Tibial nerve (tissue), 4 donors: Measurements from ENCODE around the gene FRMD4B. TPM values are rescaled to one million over a fixed set of nuclear protein-coding genes. Genes with fewer than 3 reads are reported as not detected.

ENCODE experiments used
- DNase-seq, 2 donors: peaks; one replicate each; pipeline ENCODE4 v3.0.0-alpha.2; 2019; ENCODE audit warnings: low spot score in 2 of 2
- H3K27ac ChIP-seq, 4 donors: fragments of 200-600 bp; sonication (generic) in 3 of 4; one replicate each; pipeline ENCODE4 v1.5.1; 2017 to 2019; ENCODE audit warnings: mild to moderate bottlenecking in 1 of 4
- H3K27me3 ChIP-seq, 2 donors: fragments of 200-600 bp; sonication (generic) in 1 of 2; one replicate each; pipeline versions ENCODE4 v1.5.1 to v1.6.0; 2017 to 2019
- H3K36me3 ChIP-seq, 3 donors: fragments of 200-600 bp; sonication (generic); one replicate each; pipeline ENCODE4 v1.5.1; 2018 to 2019
- H3K4me1 ChIP-seq, 4 donors: fragments of 200-600 bp; sonication (generic) in 3 of 4; one replicate each; pipeline ENCODE4 v1.5.1; 2017 to 2019
- H3K4me3 ChIP-seq, 4 donors: fragments of 200-600 bp; sonication (generic) in 3 of 4; one replicate each; pipeline ENCODE4 v1.5.1; 2017 to 2019; ENCODE audit warnings: mild to moderate bottlenecking in 1 of 4, moderate library complexity in 1 of 4
- H3K9me3 ChIP-seq, 4 donors: fragments of 200-600 bp; sonication (generic) in 3 of 4; one replicate each; pipeline ENCODE4 v1.5.1; 2017 to 2019
- CTCF ChIP-seq, 5 experiments: fragments of 200-600 bp in 3 of 5; fragments of 450-650 bp in 2 of 5; sonication (generic) in 3 of 5; IDR thresholded peaks; one replicate each; pipeline ENCODE4 v1.5.1; 2016 to 2019; ENCODE audit warnings: antibody characterized with exemption in 5 of 5, mild to moderate bottlenecking in 3 of 5, moderate library complexity in 2 of 5
- EP300 ChIP-seq, 2 donors: sonication (generic); formaldehyde crosslinking; IDR thresholded peaks; one replicate each; pipeline ENCODE4 v1.6.1; 2017; ENCODE audit warnings: antibody characterized with exemption in 2 of 2, mild to moderate bottlenecking in 1 of 2
- POLR2A ChIP-seq, 2 donors: fragments of 450-650 bp; IDR thresholded peaks; one replicate each; pipeline ENCODE4 v1.6.1; 2017; ENCODE audit warnings: antibody characterized with exemption in 2 of 2, mild to moderate bottlenecking in 2 of 2, moderate library complexity in 2 of 2
- WGBS, 2 donors: methylation state at CpG; one replicate each; pipeline ENCODE4 v1.1.5; 2018; 5-methylcytosine and 5-hydroxymethylcytosine counted together
- total RNA-seq, 4 donors: library from RNA; depleted of rRNA; stranded (reverse); fragments of >200 nt; gene quantifications; one replicate each; pipeline ENCODE4 v1.1.0, GENCODE V29; 2016

FRMD4B gene
- total RNA-seq, 4 donors from 2014 or later: 41.7 to 62.1 (median 56.1) TPM

- H3K4me1 ChIP-seq: peaks cover 0 to 21% (median 2%) of the 10 kb centered on the region in 4 donors
- no peak overlapping the region for H3K27ac ChIP-seq
- WGBS, 2 donors: 80 to 88% methylated on average over 2 of the region's 2 CpGs
- no peak for DNase-seq
- no peak overlapping the region for H3K4me3 ChIP-seq
- H3K9me3 ChIP-seq: no peaks in the 10 kb centered on the region
- H3K36me3 ChIP-seq: no peaks in the 10 kb centered on the region
- H3K27me3 ChIP-seq: no peaks in the 10 kb centered on the region
- TF ChIP-seq EP300 (IDR thresholded peaks at IDR 0.05): no peak
- no peak for TF ChIP-seq CTCF (IDR thresholded peaks at IDR 0.05)
- no peak for TF ChIP-seq POLR2A (IDR thresholded peaks at IDR 0.05)
These were observed 153.4 kb downstream of the FRMD4B start for GRCh38 chr3:69232482-69232881.

- Histone ChIP-seq H3K4me3 (no peak overlapping the region), H3K4me1 (peaks cover 0 to 16% (median 2%) of the 10 kb centered on the region in 4 donors), H3K36me3 (no peaks in the 10 kb centered on the region), H3K27me3 (no peaks in the 10 kb centered on the region), H3K27ac (no peak overlapping the region), H3K9me3 (no peaks in the 10 kb centered on the region)
- 35 to 38% methylated on average over 5 to 6 of the region's 6 CpGs for WGBS, 2 donors
- TF ChIP-seq POLR2A (IDR thresholded peaks at IDR 0.05): no peak
- no peak for DNase-seq
These were observed 153.9 kb downstream of the FRMD4B start for GRCh38 chr3:69231929-69232440.

GRCh38 chr3:69226071-69226470 lies 159.8 kb downstream of the FRMD4B start:
- Histone ChIP-seq H3K4me1 (peaks cover 0 to 7% (median 0%) of the 10 kb centered on the region in 4 donors), H3K36me3 (peaks cover 0 to 26% (median 0%) of the 10 kb centered on the region in 3 donors), H3K27ac (no peak overlapping the region), H3K9me3 (no peaks in the 10 kb centered on the region), H3K4me3 (no peak overlapping the region), H3K27me3 (no peaks in the 10 kb centered on the region)
- DNase-seq: no peak
- WGBS, 2 donors: 84 to 85% methylated on average over 1 of the region's 1 CpG
- no peak for TF ChIP-seq POLR2A (IDR thresholded peaks at IDR 0.05)
- no peak for TF ChIP-seq CTCF (IDR thresholded peaks at IDR 0.05)
- no peak for TF ChIP-seq EP300 (IDR thresholded peaks at IDR 0.05)

GRCh38 chr3:69219101-69219708 lies 166.7 kb downstream of the FRMD4B start:
- 91% methylated on average over 7 of the region's 7 CpGs for WGBS, 2 donors
- H3K36me3 ChIP-seq: peaks cover 0 to 63% (median 0%) of the 10 kb centered on the region in 3 donors
- TF ChIP-seq EP300 (IDR thresholded peaks at IDR 0.05) (no peak), CTCF (IDR thresholded peaks at IDR 0.05) (no peak), POLR2A (IDR thresholded peaks at IDR 0.05) (no peak)
- H3K9me3 ChIP-seq: no peaks in the 10 kb centered on the region
- no peak overlapping the region for H3K27ac ChIP-seq
- no peaks in the 10 kb centered on the region for H3K4me1 ChIP-seq
- no peak for DNase-seq
- H3K27me3 ChIP-seq: no peaks in the 10 kb centered on the region
- no peak overlapping the region for H3K4me3 ChIP-seq

- Histone ChIP-seq H3K4me3 (no peak overlapping the region), H3K36me3 (peaks cover 0 to 57% (median 0%) of the 10 kb centered on the region in 3 donors), H3K4me1 (no peaks in the 10 kb centered on the region), H3K9me3 (no peaks in the 10 kb centered on the region), H3K27me3 (no peaks in the 10 kb centered on the region), H3K27ac (no peak overlapping the region)
- no peak for DNase-seq
- 92 to 94% methylated on average over 6 of the region's 6 CpGs for WGBS, 2 donors
- TF ChIP-seq EP300 (IDR thresholded peaks at IDR 0.05) (no peak), CTCF (IDR thresholded peaks at IDR 0.05) (no peak), POLR2A (IDR thresholded peaks at IDR 0.05) (no peak)
These were observed 167.8 kb downstream of the FRMD4B start for GRCh38 chr3:69218079-69218478.
